ENCODE data around the gene SEC14L5.

DNA sequence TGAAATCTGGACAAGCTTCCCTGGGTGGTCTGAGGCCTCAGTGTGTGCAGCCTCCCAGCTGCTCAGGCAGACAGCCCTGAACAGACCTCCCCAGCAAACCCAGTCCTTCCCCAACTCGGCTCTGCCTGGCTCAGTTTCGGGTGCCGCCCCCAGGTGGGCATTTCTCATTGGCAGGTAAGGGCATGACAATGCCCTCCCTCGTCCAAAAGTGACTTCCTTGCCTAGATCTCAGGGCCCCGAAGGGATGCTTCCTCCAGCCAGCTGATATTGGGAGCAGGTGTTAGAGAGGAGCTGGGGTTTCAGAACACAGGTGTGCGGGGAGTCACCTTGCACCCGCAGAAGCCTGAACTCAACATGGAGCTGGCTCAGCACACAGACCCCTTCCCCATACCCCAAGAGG, 17.4 kb upstream of the SEC14L5 start:
- no peak for TF ChIP-seq GATA2 (IDR thresholded peaks at IDR 0.05; ENCODE audit: low read depth, low read length)
- no peak for TF ChIP-seq GATA3 (IDR thresholded peaks at IDR 0.05; ENCODE audit: low read depth, low read length)
